Common myeloid progenitor, CD34-positive (primary cell): Measurements from ENCODE around the gene CAMTA1.

Experiments
- CTCF ChIA-PET: fragments of 350-600 bp; sonication (Branson Sonifier 250); formaldehyde crosslinking; loops from one replicate; lab custom pipeline; 2021; ENCODE audit warnings: antibody characterized with exemption; lab: Charles Lee
- POLR2A ChIA-PET: fragments of 350-600 bp; sonication (Branson Sonifier 250); formaldehyde crosslinking; loops from one replicate; lab custom pipeline; 2021; ENCODE audit warnings: antibody characterized with exemption; lab: Charles Lee
- DNase-seq, 3 donors: peaks; one replicate each; pipeline versions ENCODE4 v3.0.0 to v3.0.0-alpha.2; 2013
- H3K27ac ChIP-seq, 2 experiments: 1 replicate in 1 of 2; 2 replicates in 1 of 2; pipeline ENCODE4 v1.7.0; 2013; ENCODE audit warnings: inconsistent platforms in 2 of 2, low read length in 2 of 2, mild to moderate bottlenecking in 2 of 2, low read depth in 1 of 2, moderate library complexity in 1 of 2; ENCODE audit not compliant: severe bottlenecking in 2 of 2, insufficient read depth in 1 of 2, poor library complexity in 1 of 2
- H3K27me3 ChIP-seq, 5 experiments: replicated peaks in 2 of 5; 1 replicate in 3 of 5; 2 replicates in 2 of 5; pipeline versions ENCODE4 v1.6.1 to v1.7.0; 2013; ENCODE audit warnings: low read length in 4 of 5, mild to moderate bottlenecking in 2 of 5, moderate library complexity in 2 of 5, inconsistent platforms in 1 of 5; ENCODE audit not compliant: insufficient read depth in 5 of 5, control insufficient read depth in 4 of 5
- H3K36me3 ChIP-seq, 4 experiments: 1 replicate in 2 of 4; 2 replicates in 2 of 4; pipeline versions ENCODE4 v1.6.1 to v1.7.0; 2013; ENCODE audit warnings: low read length in 3 of 4, control low read depth in 1 of 4, mild to moderate bottlenecking in 1 of 4; ENCODE audit not compliant: control insufficient read depth in 4 of 4, insufficient read depth in 4 of 4
- H3K4me1 ChIP-seq, 4 experiments: 1 replicate in 3 of 4; 2 replicates in 1 of 4; pipeline versions ENCODE4 v1.6.1 to v1.7.1; 2013; ENCODE audit warnings: low read length in 3 of 4, mild to moderate bottlenecking in 3 of 4, control low read depth in 1 of 4, inconsistent platforms in 1 of 4, moderate library complexity in 1 of 4; ENCODE audit not compliant: control insufficient read depth in 4 of 4, insufficient read depth in 4 of 4; ENCODE audit errors: control extremely low read depth in 1 of 4
- H3K4me3 ChIP-seq, 7 experiments: 1 replicate in 4 of 7; 2 replicates in 3 of 7; pipeline versions ENCODE4 v1.5.1 to v1.7.0; 2013; ENCODE audit warnings: mild to moderate bottlenecking in 7 of 7, low read length in 6 of 7, moderate library complexity in 6 of 7, inconsistent platforms in 2 of 7, low read depth in 2 of 7, control low read depth in 1 of 7; ENCODE audit not compliant: insufficient read depth in 4 of 7, control insufficient read depth in 1 of 7; ENCODE audit errors: extremely low read depth in 1 of 7
- H3K9me3 ChIP-seq, 5 experiments: 1 replicate in 4 of 5; 2 replicates in 1 of 5; pipeline versions ENCODE4 v1.6.1 to v1.7.1; 2013; ENCODE audit warnings: low read length in 4 of 5, mild to moderate bottlenecking in 2 of 5, inconsistent platforms in 1 of 5, low read depth in 1 of 5, moderate library complexity in 1 of 5; ENCODE audit not compliant: control insufficient read depth in 4 of 5, insufficient read depth in 2 of 5; ENCODE audit errors: control extremely low read depth in 1 of 5
- WGBS: methylation state at CpG from one replicate; pipeline ENCODE4 v1.1.5; 2013; ENCODE audit not compliant: insufficient coverage; 5-methylcytosine and 5-hydroxymethylcytosine counted together

The CAMTA1 gene

DNA sequence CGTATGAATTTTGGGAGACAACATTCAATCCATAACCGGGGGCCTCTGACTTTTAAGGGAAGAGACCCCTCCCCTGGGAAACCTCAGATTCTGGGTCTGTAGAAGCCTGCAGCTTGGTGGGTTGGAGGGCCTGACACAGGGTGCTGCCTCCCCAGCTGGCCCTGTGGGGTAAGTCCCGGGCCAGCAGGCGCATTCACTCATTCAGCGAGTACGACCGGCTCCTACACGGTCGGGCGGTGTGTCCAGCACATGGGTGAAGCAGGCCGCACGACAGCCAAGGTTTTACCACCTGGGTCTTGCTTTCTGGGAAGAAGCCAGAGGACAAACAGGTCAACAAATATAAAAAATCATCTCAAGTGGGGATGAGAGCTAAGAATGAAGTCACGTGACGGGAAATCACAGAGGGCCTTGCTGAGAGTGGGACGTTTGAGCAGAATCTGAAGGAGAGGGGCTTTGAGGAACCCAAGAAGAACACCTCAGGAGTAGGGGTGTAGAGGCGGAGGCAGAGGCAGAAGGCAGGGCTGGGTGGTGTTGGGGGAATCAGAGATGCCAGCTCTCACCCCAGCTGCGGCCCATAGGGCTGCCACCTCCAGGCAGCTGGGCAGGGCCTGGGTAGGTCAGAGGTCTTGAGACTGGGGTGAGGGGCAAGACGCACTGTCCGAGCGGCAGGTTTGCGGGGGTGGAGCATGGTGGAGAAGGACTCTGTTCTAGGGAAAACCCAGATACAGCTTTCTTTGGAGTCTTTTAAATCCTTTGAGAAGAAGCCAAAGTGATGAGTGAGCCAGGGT, 652.5 kb downstream of the CAMTA1 start:
- 98% methylated on average over 18 of the region's 21 CpGs for WGBS
- peaks cover 0 to 5% (median 0%) of the 10 kb centered on the region in 5 experiments for H3K9me3 ChIP-seq
- H3K27ac ChIP-seq, result no peak overlapping the region
- peaks cover 0 to 1% (median 0%) of the 10 kb centered on the region in 5 experiments for H3K27me3 ChIP-seq
- no peaks in the 10 kb centered on the region for H3K4me1 ChIP-seq
- ChIA-PET CTCF (no interaction called here), POLR2A (no interaction called here)
- no peaks in the 10 kb centered on the region for H3K36me3 ChIP-seq
- no peak for DNase-seq
- H3K4me3 ChIP-seq, result no peak overlapping the region

DNA sequence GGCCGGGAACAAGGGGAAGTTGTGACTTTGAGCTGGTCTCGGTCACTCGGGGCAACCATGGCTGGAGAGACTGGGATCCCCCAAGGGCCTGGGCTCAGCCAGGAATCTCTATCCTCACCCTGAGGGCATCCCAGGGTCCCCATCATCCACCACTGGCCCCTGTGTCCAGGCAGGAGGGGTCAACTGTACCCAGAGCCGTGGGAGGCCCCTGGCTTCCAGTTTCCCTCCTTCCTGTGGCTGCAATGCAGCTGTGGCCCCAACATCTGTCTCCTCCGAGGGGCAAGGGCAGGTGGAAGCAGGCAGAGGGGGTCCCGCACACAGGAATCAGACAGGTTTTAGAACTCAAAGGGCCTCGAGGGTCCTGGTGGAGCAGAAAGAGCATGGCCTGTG, 653.1 kb downstream of the CAMTA1 start:
- Histone ChIP-seq H3K4me1 (no peaks in the 10 kb centered on the region), H3K36me3 (no peaks in the 10 kb centered on the region), H3K27ac (no peak overlapping the region), H3K4me3 (no peak overlapping the region), H3K9me3 (peaks cover 0 to 5% (median 0%) of the 10 kb centered on the region in 5 experiments), H3K27me3 (no peaks in the 10 kb centered on the region)
- DNase-seq, result no peak
- 87% methylated on average over 6 of the region's 7 CpGs for WGBS
- ChIA-PET POLR2A (no interaction called here), CTCF (no interaction called here)

DNA sequence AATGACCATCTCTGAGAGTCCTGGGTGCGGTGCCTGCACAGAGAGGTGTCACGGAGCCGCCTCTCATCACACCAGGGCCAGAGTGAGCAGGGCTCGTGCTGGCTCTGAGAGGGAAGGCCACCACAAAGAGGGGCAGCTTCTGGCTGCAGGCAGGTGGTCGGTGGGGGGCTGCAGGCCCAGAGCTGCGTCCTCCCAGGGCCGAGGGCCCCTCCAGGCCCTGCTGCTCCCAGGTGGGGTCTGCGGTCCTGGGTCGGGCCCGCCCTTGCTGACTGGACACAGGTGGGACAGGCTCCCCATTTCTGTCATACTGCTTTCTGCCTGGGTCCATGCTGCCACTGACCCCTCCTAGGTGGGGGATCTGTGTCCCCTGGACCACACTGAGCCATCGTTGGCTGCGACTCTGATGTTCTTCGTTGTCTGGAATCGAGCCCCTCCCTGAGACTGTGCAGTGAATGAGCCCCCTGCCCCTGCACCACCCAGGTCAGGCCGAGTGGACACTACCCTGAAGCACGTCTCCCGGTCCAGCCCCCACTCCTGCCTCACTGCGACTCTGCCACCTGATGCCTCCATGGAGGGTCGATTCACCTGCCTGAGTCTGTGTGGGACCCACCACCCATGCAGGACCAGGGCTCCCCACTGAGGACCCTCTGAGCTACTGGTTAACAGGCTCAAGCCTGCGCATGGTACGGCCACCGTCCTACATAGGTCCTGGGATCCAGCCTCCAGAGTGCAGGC, 653.8 kb downstream of the CAMTA1 start:
- ChIA-PET CTCF (interaction anchor here (1.1 kb wide), 1 partner anchor 29 kb away, joined by 3 read pairs; no protein-coding TSS in a partner anchor), POLR2A (no interaction called here)
- 94% methylated on average over 17 of the region's 22 CpGs for WGBS
- Histone ChIP-seq H3K4me3 (no peak overlapping the region), H3K9me3 (peaks cover 0 to 2% (median 0%) of the 10 kb centered on the region in 5 experiments), H3K36me3 (no peaks in the 10 kb centered on the region), H3K4me1 (no peaks in the 10 kb centered on the region), H3K27ac (no peak overlapping the region), H3K27me3 (no peaks in the 10 kb centered on the region)
- no peak for DNase-seq

DNA sequence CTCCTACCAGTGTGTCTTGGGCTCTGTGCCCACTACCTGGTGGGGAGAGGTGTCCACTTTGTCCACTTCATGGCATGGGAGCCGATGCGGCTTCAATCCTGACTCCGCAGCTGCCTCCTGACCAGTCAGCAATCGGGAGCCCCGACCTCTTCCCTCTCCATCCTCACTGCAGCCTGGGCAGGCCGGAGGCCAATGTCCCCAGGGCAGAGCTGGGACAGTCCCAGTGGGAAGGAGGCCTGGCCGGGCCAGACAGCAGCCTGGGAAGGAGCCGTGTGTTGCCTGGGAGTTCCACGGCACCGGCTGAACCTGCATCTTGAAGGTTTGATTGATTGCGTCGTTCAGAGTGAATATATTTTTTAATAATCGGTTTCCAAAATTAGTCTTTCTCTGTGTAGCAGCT, 654.9 kb downstream of the CAMTA1 start:
- WGBS, result 94% methylated on average over 11 of the region's 13 CpGs
- CTCF ChIA-PET, result interaction anchor here (1.1 to 1.4 kb wide), 2 partner anchors 11 to 28 kb away, joined by 3 read pairs; no protein-coding TSS in a partner anchor
- Histone ChIP-seq H3K9me3 (no peaks in the 10 kb centered on the region), H3K36me3 (no peaks in the 10 kb centered on the region), H3K27me3 (no peaks in the 10 kb centered on the region), H3K4me1 (no peaks in the 10 kb centered on the region), H3K4me3 (no peak overlapping the region), H3K27ac (no peak overlapping the region)
- POLR2A ChIA-PET, result no interaction called here
- DNase-seq, result no peak

DNA sequence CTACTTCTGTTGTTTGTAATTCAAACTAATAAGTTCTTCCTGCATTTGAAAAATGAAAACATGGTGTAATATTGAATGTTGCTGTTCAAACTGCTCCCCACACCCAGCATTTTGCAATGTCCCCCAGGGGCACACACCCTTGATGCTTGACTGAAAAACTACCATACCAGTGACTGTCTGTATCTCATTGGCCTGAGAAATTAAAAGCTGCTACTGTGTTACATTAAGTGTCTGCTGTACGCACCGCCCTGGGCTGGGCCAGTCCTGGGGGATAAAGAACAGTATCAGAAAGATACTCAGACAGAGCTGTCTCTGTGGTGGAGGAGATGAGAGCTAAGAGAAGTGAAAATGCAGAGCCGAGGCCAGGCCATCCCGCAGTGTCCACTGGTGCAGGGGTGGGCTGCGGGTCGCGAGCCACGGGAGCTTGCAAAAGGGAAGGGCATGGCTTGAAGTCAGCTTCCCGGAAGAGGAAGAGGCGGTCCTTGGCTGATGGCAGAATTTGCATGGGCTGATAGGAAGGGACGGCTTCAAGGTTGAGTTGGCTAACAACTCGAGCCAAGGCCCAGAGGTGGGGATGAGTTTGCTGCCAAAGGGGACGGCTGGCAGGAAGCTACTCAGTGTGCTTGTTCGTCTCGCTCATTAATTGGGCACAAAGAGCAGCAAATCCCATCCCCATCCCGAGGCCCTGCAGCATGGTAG, 656.0 kb downstream of the CAMTA1 start:
- no peaks in the 10 kb centered on the region for H3K9me3 ChIP-seq
- ChIA-PET CTCF (interaction anchor here (1.4 kb wide), 1 partner anchor 10 kb away, joined by 3 read pairs; no protein-coding TSS in a partner anchor), POLR2A (no interaction called here)
- WGBS, result 93% methylated on average over 14 of the region's 16 CpGs
- no peak overlapping the region for H3K27ac ChIP-seq
- no peaks in the 10 kb centered on the region for H3K27me3 ChIP-seq
- no peak overlapping the region for H3K4me3 ChIP-seq
- H3K36me3 ChIP-seq, result no peaks in the 10 kb centered on the region
- H3K4me1 ChIP-seq, result no peaks in the 10 kb centered on the region
- DNase-seq, result no peak

DNA sequence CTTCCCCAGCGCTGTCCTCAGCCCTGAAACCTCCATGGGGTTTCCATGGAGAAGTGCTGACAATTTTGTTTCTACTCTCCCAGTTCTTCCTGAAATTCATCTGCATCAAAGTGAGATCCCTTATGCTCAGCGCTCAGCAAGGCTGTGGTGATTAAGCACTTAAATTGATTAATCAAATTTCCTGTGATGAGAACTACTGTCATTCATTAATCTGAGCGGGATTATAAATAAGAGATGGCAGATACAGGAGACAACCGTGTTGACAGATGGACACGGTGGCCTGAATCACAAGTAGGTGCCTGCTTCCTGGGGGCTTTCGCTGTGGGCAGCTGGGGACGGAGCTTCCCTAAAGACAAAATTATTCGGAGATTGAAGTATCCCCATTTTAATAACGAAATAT, 656.8 kb downstream of the CAMTA1 start:
- Histone ChIP-seq H3K27ac (no peak overlapping the region), H3K4me1 (no peaks in the 10 kb centered on the region), H3K36me3 (no peaks in the 10 kb centered on the region), H3K4me3 (no peak overlapping the region), H3K27me3 (no peaks in the 10 kb centered on the region), H3K9me3 (no peaks in the 10 kb centered on the region)
- ChIA-PET CTCF (no interaction called here), POLR2A (no interaction called here)
- no peak for DNase-seq
- 95% methylated on average over 8 of the region's 9 CpGs for WGBS
